Stomach smooth muscle (tissue), 2 donors: ENCODE results near the gene TIAL1.

Experiments
- H3K27ac ChIP-seq: one replicate; pipeline ENCODE4 v1.7.0; 2013; ENCODE audit warnings: mild to moderate bottlenecking, low read length, inconsistent platforms
- H3K27me3 ChIP-seq, 2 donors: one replicate each; pipeline ENCODE4 v1.7.0; 2013; ENCODE audit warnings: low read length in 2 of 2; ENCODE audit not compliant: insufficient read depth in 2 of 2, control insufficient read depth in 1 of 2
- H3K36me3 ChIP-seq, 2 donors: one replicate each; pipeline ENCODE4 v1.7.0; 2013; ENCODE audit warnings: low read length in 2 of 2; ENCODE audit not compliant: control insufficient read depth in 2 of 2, insufficient read depth in 2 of 2
- H3K4me1 ChIP-seq: one replicate; pipeline ENCODE4 v1.7.0; 2013; ENCODE audit warnings: low read length; ENCODE audit not compliant: control insufficient read depth, insufficient read depth
- H3K4me3 ChIP-seq, 2 donors: one replicate each; pipeline ENCODE4 v1.7.0; 2013; ENCODE audit warnings: low read length in 2 of 2
- H3K9ac ChIP-seq, 2 donors: one replicate each; pipeline ENCODE4 v1.7.0; 2013; ENCODE audit warnings: low read length in 2 of 2, mild to moderate bottlenecking in 1 of 2
- H3K9me3 ChIP-seq, 2 donors: one replicate each; pipeline ENCODE4 v1.7.0; 2013; ENCODE audit warnings: low read length in 2 of 2; ENCODE audit not compliant: control insufficient read depth in 2 of 2
- donor health status: healthy.
- donor health status: Pancreatic carcinoma.

TIAL1 gene

GRCh38 chr10:119526621-119527592 is 69.9 kb downstream of the TIAL1 start:
- H3K27ac ChIP-seq, result no peak overlapping the region
- no peaks in the 10 kb centered on the region for H3K9me3 ChIP-seq
- H3K4me3 ChIP-seq, result no peak overlapping the region
- no peaks in the 10 kb centered on the region for H3K27me3 ChIP-seq
- H3K36me3 ChIP-seq, result peaks cover 10 to 21% of the 10 kb centered on the region in 2 donors
- H3K9ac ChIP-seq, result no peak overlapping the region
- H3K4me1 ChIP-seq, result peaks cover 24% of the 10 kb centered on the region

DNA sequence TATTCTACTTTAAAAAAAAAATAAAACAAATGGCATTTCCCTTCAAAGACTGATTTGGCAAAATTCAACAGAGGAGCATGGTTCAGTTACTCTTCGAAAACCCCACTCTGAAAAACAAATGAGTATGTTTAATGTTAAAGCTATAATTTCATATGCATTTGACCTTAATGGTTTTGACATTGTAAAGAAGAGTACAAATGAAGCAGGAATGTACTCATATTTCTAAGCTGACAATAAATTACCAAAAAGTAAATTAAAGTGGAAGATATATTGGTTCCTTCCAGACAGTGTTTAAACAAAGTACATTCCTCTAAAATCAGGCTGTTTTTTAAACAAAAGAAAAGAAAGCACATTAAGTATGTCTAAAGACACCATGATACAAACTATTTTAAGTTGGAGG is 70.6 kb downstream of the TIAL1 start:
- Histone ChIP-seq H3K9me3 (no peaks in the 10 kb centered on the region), H3K4me3 (no peak overlapping the region), H3K27ac (no peak overlapping the region), H3K9ac (no peak overlapping the region), H3K36me3 (peaks cover 11 to 23% of the 10 kb centered on the region in 2 donors), H3K27me3 (no peaks in the 10 kb centered on the region), H3K4me1 (peaks cover 17% of the 10 kb centered on the region)

GRCh38 chr10:119525116-119525515 is 71.6 kb downstream of the TIAL1 start:
- Histone ChIP-seq H3K27ac (no peak overlapping the region), H3K9me3 (no peaks in the 10 kb centered on the region), H3K4me1 (peaks cover 7% of the 10 kb centered on the region), H3K36me3 (peaks cover 11 to 23% of the 10 kb centered on the region in 2 donors), H3K27me3 (no peaks in the 10 kb centered on the region), H3K9ac (no peak overlapping the region), H3K4me3 (no peak overlapping the region)

GRCh38 chr10:119524720-119525070 is 72.1 kb downstream of the TIAL1 start:
- Histone ChIP-seq H3K9ac (no peak overlapping the region), H3K36me3 (peaks cover 11 to 23% of the 10 kb centered on the region in 2 donors), H3K9me3 (no peaks in the 10 kb centered on the region), H3K4me3 (no peak overlapping the region), H3K27ac (no peak overlapping the region), H3K4me1 (peaks cover 6% of the 10 kb centered on the region), H3K27me3 (no peaks in the 10 kb centered on the region)

DNA sequence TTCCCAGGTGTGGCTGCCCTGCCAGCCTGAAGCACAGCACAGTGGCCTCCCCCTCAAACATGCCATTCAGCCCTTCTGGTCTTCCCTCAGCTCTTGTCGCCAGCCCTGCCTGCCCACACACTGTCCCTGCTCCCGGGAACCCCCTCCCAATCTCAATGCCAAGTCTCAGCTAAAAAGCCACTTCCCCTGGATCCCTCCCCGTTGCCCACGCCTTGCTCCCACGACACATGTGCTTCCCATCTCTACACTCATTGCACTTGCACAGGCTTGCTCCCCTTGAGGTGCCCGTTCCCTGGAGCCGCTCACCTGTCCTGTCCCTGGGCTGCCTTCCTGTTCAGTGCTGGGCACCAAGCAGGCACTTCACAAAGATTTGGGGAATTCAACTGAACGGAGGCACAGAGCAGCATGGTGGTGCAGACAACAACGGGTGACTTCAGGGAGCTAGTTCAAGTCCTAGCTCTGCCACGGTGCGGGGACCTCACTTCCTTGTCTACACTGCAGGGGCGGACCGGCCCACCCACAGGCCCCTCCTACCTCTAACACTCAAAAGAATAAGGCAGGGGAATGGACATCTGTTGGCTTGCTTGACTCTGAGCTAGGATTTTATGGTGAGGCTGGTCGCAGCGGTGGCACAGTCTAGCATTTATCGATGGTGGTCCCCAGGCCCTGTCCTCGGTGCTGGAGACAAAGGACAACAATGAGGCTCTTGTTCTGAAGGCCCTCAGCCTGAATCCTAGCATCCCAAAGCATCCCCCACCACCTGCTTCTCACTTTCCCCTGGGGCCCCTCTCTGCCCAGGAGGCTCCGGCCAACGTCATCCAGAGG is 72.7 kb downstream of the TIAL1 start:
- no peak overlapping the region for H3K4me3 ChIP-seq
- no peaks in the 10 kb centered on the region for H3K9me3 ChIP-seq
- no peak overlapping the region for H3K27ac ChIP-seq
- peaks cover 11 to 23% of the 10 kb centered on the region in 2 donors for H3K36me3 ChIP-seq
- H3K9ac ChIP-seq, result no peak overlapping the region
- no peaks in the 10 kb centered on the region for H3K27me3 ChIP-seq
- H3K4me1 ChIP-seq, result peaks cover 6% of the 10 kb centered on the region
